H1 (cell line): ENCODE results near the gene EVX2. TPM values are rescaled to one million over a fixed set of nuclear protein-coding genes. Genes with fewer than 3 reads are reported as not detected.

Experiments
- CTCF ChIA-PET: fragments of 300-600 bp; sonication (Branson Sonifier 250); formaldehyde crosslinking; loops from one replicate; lab custom pipeline; 2021; ENCODE audit not compliant: partially characterized antibody; lab: Charles Lee
- POLR2A ChIA-PET: fragments of 300-600 bp; sonication (Branson Sonifier 250); formaldehyde crosslinking; loops from one replicate; lab custom pipeline; 2021; ENCODE audit warnings: inconsistent platforms; ENCODE audit not compliant: partially characterized antibody; lab: Charles Lee
- DNase-seq, 2 experiments: peaks; one replicate each; pipeline versions ENCODE4 v3.0.0 to v3.0.0-alpha.2; 2010 to 2022; ENCODE audit warnings: low spot score in 2 of 2, low read depth in 1 of 2, mixed read lengths in 1 of 2
- FAIRE-seq: peaks from 2 replicates; lab custom pipeline; 2011; peaks lifted over from hg19 to GRCh38; lab: Jason Lieb, UNC
- H2AFZ ChIP-seq: 2 replicates; pipeline ENCODE4 v1.8.1; 2012; ENCODE audit warnings: low read length, inconsistent platforms
- H2AK5ac ChIP-seq: 2 replicates; pipeline ENCODE4 v1.6.1; 2013; ENCODE audit warnings: low read depth, low read length
- H2BK120ac ChIP-seq: replicated peaks from 2 replicates; pipeline ENCODE3; 2013; ENCODE audit warnings: low read depth, low read length, inconsistent platforms
- H2BK12ac ChIP-seq: 2 replicates; pipeline ENCODE4 v1.6.1; 2013; ENCODE audit warnings: low read depth, low read length
- H2BK15ac ChIP-seq: 2 replicates; pipeline ENCODE4 v1.6.1; 2013; ENCODE audit warnings: low read length
- H2BK20ac ChIP-seq: 2 replicates; pipeline ENCODE4 v1.6.1; 2013; ENCODE audit warnings: low read length
- H2BK5ac ChIP-seq: 2 replicates; pipeline ENCODE4 v1.6.1; 2013; ENCODE audit warnings: low read depth, low read length
- H3K14ac ChIP-seq: 2 replicates; pipeline ENCODE4 v1.6.1; 2013; ENCODE audit warnings: inconsistent platforms; ENCODE audit not compliant: insufficient read length
- H3K18ac ChIP-seq: 2 replicates; pipeline ENCODE4 v1.6.1; 2013; ENCODE audit warnings: low read length; ENCODE audit errors: extremely low read depth
- H3K23ac ChIP-seq: 2 replicates; pipeline ENCODE4 v1.6.1; 2013; ENCODE audit warnings: inconsistent platforms; ENCODE audit not compliant: insufficient read length
- H3K23me2 ChIP-seq: 2 replicates; pipeline ENCODE4 v1.6.1; 2013; ENCODE audit warnings: low read depth, low read length
- H3K27ac ChIP-seq: 2 replicates; pipeline ENCODE4 v1.6.1; 2011; ENCODE audit warnings: low read depth, low read length, inconsistent platforms
- H3K27me3 ChIP-seq, 4 experiments: replicated peaks in 1 of 4; 1 replicate in 1 of 4; 2 replicates in 3 of 4; pipeline versions ENCODE4 v1.6.1 to v1.8.1; 2011 to 2013; ENCODE audit warnings: low read length in 3 of 4, mild to moderate bottlenecking in 3 of 4, inconsistent platforms in 2 of 4, mixed read lengths in 2 of 4, moderate library complexity in 1 of 4; ENCODE audit not compliant: control insufficient read depth in 3 of 4, insufficient read depth in 3 of 4; ENCODE audit errors: extremely low read depth in 1 of 4
- H3K36me3 ChIP-seq, 4 experiments: 2 replicates each; pipeline versions ENCODE4 v1.6.1 to v1.8.1; 2011 to 2013; ENCODE audit warnings: mild to moderate bottlenecking in 4 of 4, low read length in 3 of 4, moderate library complexity in 2 of 4, control low read depth in 1 of 4, inconsistent platforms in 1 of 4; ENCODE audit not compliant: insufficient read depth in 4 of 4, control insufficient read depth in 2 of 4
- H3K4ac ChIP-seq: replicated peaks from 2 replicates; pipeline ENCODE3; 2013; ENCODE audit warnings: low read length, low read depth, mixed read lengths, inconsistent platforms; ENCODE audit not compliant: insufficient read length
- H3K4me1 ChIP-seq, 4 experiments: replicated peaks in 1 of 4; 1 replicate in 1 of 4; 2 replicates in 3 of 4; pipeline versions ENCODE4 v1.6.1 to v1.8.1; 2011 to 2013; ENCODE audit warnings: low read length in 3 of 4, inconsistent platforms in 2 of 4, mixed read lengths in 1 of 4; ENCODE audit not compliant: insufficient read depth in 4 of 4, control insufficient read depth in 3 of 4
- H3K4me2 ChIP-seq, 2 experiments: 2 replicates each; pipeline versions ENCODE4 v1.6.1 to v1.8.1; 2011 to 2013; ENCODE audit warnings: low read depth in 2 of 2, low read length in 2 of 2, control low read depth in 1 of 2, inconsistent platforms in 1 of 2, mild to moderate bottlenecking in 1 of 2; ENCODE audit not compliant: insufficient read depth in 1 of 2
- H3K4me3 ChIP-seq, 4 experiments: fragments of 200-600, 300-600 bp in 1 of 4; sonication (generic), shearing (Covaris generic), sonication (Bioruptor Twin) in 1 of 4; 2 replicates each; pipeline versions ENCODE4 v1.5.1 to v1.8.1; 2011 to 2016; ENCODE audit warnings: low read length in 4 of 4, low read depth in 3 of 4, control low read depth in 2 of 4, inconsistent platforms in 2 of 4, mild to moderate bottlenecking in 2 of 4, mixed read lengths in 1 of 4, moderate library complexity in 1 of 4; ENCODE audit not compliant: insufficient read depth in 2 of 4; ENCODE audit errors: extremely low read depth in 1 of 4
- H3K56ac ChIP-seq: replicated peaks from 2 replicates; pipeline ENCODE3; 2013; ENCODE audit warnings: low read depth, mild to moderate bottlenecking, mixed read lengths, low read length, inconsistent platforms; ENCODE audit not compliant: insufficient read length
- H3K79me1 ChIP-seq: 2 replicates; pipeline ENCODE4 v1.6.1; 2013; ENCODE audit warnings: low read depth, low read length, control low read depth
- H3K79me2 ChIP-seq, 2 experiments: 2 replicates each; pipeline versions ENCODE4 v1.6.1 to v1.8.1; 2012 to 2013; ENCODE audit warnings: low read length in 2 of 2, mild to moderate bottlenecking in 2 of 2, inconsistent platforms in 1 of 2; ENCODE audit not compliant: insufficient read depth in 2 of 2, control insufficient read depth in 1 of 2
- H3K9ac ChIP-seq, 4 experiments: replicated peaks in 1 of 4; 1 replicate in 1 of 4; 2 replicates in 3 of 4; pipeline versions ENCODE4 v1.6.1 to v1.8.1; 2011 to 2013; ENCODE audit warnings: low read depth in 3 of 4, low read length in 3 of 4, control low read depth in 2 of 4, mild to moderate bottlenecking in 2 of 4, moderate library complexity in 2 of 4, inconsistent platforms in 1 of 4; ENCODE audit errors: extremely low read depth in 1 of 4
- H3K9me3 ChIP-seq, 2 experiments: 2 replicates each; pipeline versions ENCODE4 v1.6.1 to v1.8.1; 2012 to 2013; ENCODE audit warnings: mild to moderate bottlenecking in 2 of 2, moderate library complexity in 2 of 2, control low read depth in 1 of 2, inconsistent platforms in 1 of 2, low read depth in 1 of 2, low read length in 1 of 2, mixed read lengths in 1 of 2; ENCODE audit not compliant: insufficient read depth in 2 of 2
- H4K20me1 ChIP-seq, 2 experiments: replicated peaks in 1 of 2; 2 replicates each; pipeline versions ENCODE3 to v1.8.1; 2011 to 2013; ENCODE audit warnings: inconsistent platforms in 2 of 2, low read length in 2 of 2, mild to moderate bottlenecking in 1 of 2; ENCODE audit not compliant: insufficient read depth in 2 of 2, control insufficient read depth in 1 of 2
- H4K5ac ChIP-seq: 2 replicates; pipeline ENCODE4 v1.6.1; 2013; ENCODE audit warnings: low read length, low read depth, mixed read lengths, inconsistent platforms; ENCODE audit not compliant: insufficient read length
- H4K8ac ChIP-seq: 2 replicates; pipeline ENCODE4 v1.8.0; 2013; ENCODE audit warnings: mild to moderate bottlenecking, moderate library complexity, low read length, inconsistent platforms; ENCODE audit not compliant: insufficient read depth; ENCODE audit errors: extremely low read depth
- H4K91ac ChIP-seq: replicated peaks from 2 replicates; pipeline ENCODE3; 2013; ENCODE audit warnings: low read length, mixed read lengths, inconsistent platforms; ENCODE audit not compliant: insufficient read length
- ASH2L ChIP-seq: fragments of 200-600, 300-600 bp; sonication (generic); IDR thresholded peaks from one replicate; pipeline ENCODE4 v1.7.1; 2017; ENCODE audit warnings: low read length
- BRCA1 ChIP-seq: IDR thresholded peaks from 2 replicates; pipeline ENCODE4 v1.6.1; 2012; ENCODE audit warnings: low read depth, low read length, improper control_type of control experiment
- CBX8 ChIP-seq: fragments of 300-800, 300-1000 bp; sonication (generic); IDR thresholded peaks from 2 replicates; pipeline ENCODE4 v1.7.1; 2016; ENCODE audit warnings: low read depth, low read length, borderline replicate concordance
- E2F6 ChIP-seq: IDR thresholded peaks from 2 replicates; pipeline ENCODE4 v1.6.1; 2012; ENCODE audit warnings: inconsistent platforms
- JUN ChIP-seq: IDR thresholded peaks from 2 replicates; pipeline ENCODE4 v1.6.1; 2011; ENCODE audit warnings: low read depth, mild to moderate bottlenecking, improper control_type of control experiment, low read length
- KDM4A ChIP-seq: IDR thresholded peaks from one replicate; pipeline ENCODE4 v1.7.1; 2012; ENCODE audit warnings: low read depth, mild to moderate bottlenecking, moderate library complexity, low read length, inconsistent platforms; ENCODE audit not compliant: severe bottlenecking
- MAX ChIP-seq: IDR thresholded peaks from 2 replicates; pipeline ENCODE4 v1.6.1; 2012; ENCODE audit warnings: inconsistent platforms
- RFX5 ChIP-seq: IDR thresholded peaks from 2 replicates; pipeline ENCODE4 v1.6.1; 2011; ENCODE audit warnings: low read depth, low read length, improper control_type of control experiment, borderline replicate concordance
- RNF2 ChIP-seq: fragments of 200-900, 300-1000 bp; sonication (generic); IDR thresholded peaks from 2 replicates; pipeline ENCODE4 v1.7.1; 2016; ENCODE audit warnings: borderline replicate concordance, low read depth, mild to moderate bottlenecking, antibody characterized with exemption, low read length; ENCODE audit not compliant: poor library complexity, severe bottlenecking; ENCODE audit errors: missing control alignments
- SIRT6 ChIP-seq: IDR thresholded peaks from one replicate; pipeline ENCODE4 v1.7.1; 2012; ENCODE audit warnings: low read length, inconsistent platforms
- SUZ12 ChIP-seq: fragments of 200-600 bp; sonication (generic); IDR thresholded peaks from 2 replicates; pipeline ENCODE4 v1.6.1; 2012; ENCODE audit warnings: mild to moderate bottlenecking, inconsistent platforms, low read length, moderate library complexity, mixed read lengths
- TAF1 ChIP-seq: IDR thresholded peaks from 2 replicates; pipeline ENCODE4 v1.6.1; 2011; ENCODE audit warnings: mild to moderate bottlenecking, low read depth, low read length
- WGBS, 2 experiments: shearing (Covaris generic) in 1 of 2; methylation state at CpG; one replicate each; pipeline versions ENCODE4 v1.1.6 to v1.1.7; 2013 to 2015; ENCODE audit warnings: low lambda C conversion rate in 2 of 2, mixed read lengths in 2 of 2, inconsistent platforms in 1 of 2, low coverage in 1 of 2, missing lambda C conversion rate in 1 of 2; ENCODE audit not compliant: insufficient replicate concordance in 2 of 2, insufficient coverage in 1 of 2, insufficient read length in 1 of 2; ENCODE audit errors: extremely low coverage in 1 of 2, missing lambda C conversion rate in 1 of 2; 5-methylcytosine and 5-hydroxymethylcytosine counted together
- polyA plus RNA-seq, 7 experiments: library from polyadenylated mRNA; depleted of rRNA in 3 of 7; stranded (reverse) in 5 of 7; unstranded in 2 of 7; fragments of >200 nt in 5 of 7; fragments of 200-250 nt in 2 of 7; gene quantifications; 1 replicate in 5 of 7; 2 replicates in 1 of 7; 4 replicates in 1 of 7; pipeline versions ENCODE4 v1.2.1 to v1.2.3, GENCODE V29; 2011 to 2013; ENCODE audit warnings: missing spikeins in 2 of 7, mixed read lengths in 2 of 7
- total RNA-seq: library from RNA; stranded (reverse); fragmentation: NEBNext Ultra II Directional; extraction: Animal tissue kit (Norgen Biotek cat#: 25700); gene quantifications from 2 replicates; pipeline ENCODE4 v1.2.1, GENCODE V29; 2021

Gene EVX2
- total and polyA plus RNA-seq, 2 of the 8 experiments (the other 6 are each of a cell fraction or from before 2014, with no cell fraction given): not detected

GRCh38 chr2:176094349-176094748 is 10.6 kb upstream of the EVX2 start:
- peak in 1 of 2 experiments; percentile 44 for DNase-seq
- no peak overlapping the region for H3K14ac ChIP-seq
- no peak overlapping the region for H2BK120ac ChIP-seq
- H3K4ac ChIP-seq: no peak overlapping the region
- no peak overlapping the region for H4K5ac ChIP-seq
- no peak overlapping the region for H3K27ac ChIP-seq
- no peak overlapping the region for H3K56ac ChIP-seq
- H4K91ac ChIP-seq: no peak overlapping the region
- H4K8ac ChIP-seq: no peak overlapping the region
- no peak overlapping the region for H3K23ac ChIP-seq
- ChIA-PET CTCF (interaction anchor here (0.5 to 6.5 kb wide), 9 partner anchors 10 to 843 kb away, joined by 3 to 130 read pairs (median 5); partner anchors contain the start of genes EVX2 and HOXD9), POLR2A (interaction anchor here (0.7 to 2.1 kb wide), 4 partner anchors 10 to 456 kb away, joined by 3 to 7 read pairs (median 5); no protein-coding TSS in a partner anchor)
- no peak for FAIRE-seq
- H2BK20ac ChIP-seq: no peak overlapping the region
- no peak overlapping the region for H2BK5ac ChIP-seq
- no peak overlapping the region for H3K18ac ChIP-seq
- peaks cover 0 to 5% (median 0%) of the 10 kb centered on the region in 4 experiments; a peak in 1 of 8 replicates for H3K36me3 ChIP-seq
- H3K9me3 ChIP-seq: no peaks in the 10 kb centered on the region; a peak in 1 of 4 replicates
- H4K20me1 ChIP-seq: peaks cover 22 to 37% of the 10 kb centered on the region in 2 experiments
- peak overlapping the region; percentile 40; the same call in 1 of the 2 replicates for H2BK15ac ChIP-seq
- peaks cover 0 to 25% (median 15%) of the 10 kb centered on the region in 4 experiments; a peak in 6 of 7 replicates for H3K4me1 ChIP-seq
- no peaks in the 10 kb centered on the region for H3K79me2 ChIP-seq
- H3K23me2 ChIP-seq: peaks cover 6% of the 10 kb centered on the region
- no peaks in the 10 kb centered on the region for H3K79me1 ChIP-seq
- H2AK5ac ChIP-seq: 0 out of 2 replicates have a peak overlapping the region, but pooled peaks have one; percentile 26
- WGBS, 2 experiments: 8% methylated on average over 12 of the region's 12 CpGs; no CpG with 5 or more reads in 1 of the 2 experiments
- H2BK12ac ChIP-seq: peak overlapping the region; percentile 55; the same call in 1 of the 2 replicates
- H3K27me3 ChIP-seq: peaks cover 79 to 98% (median 91%) of the 10 kb centered on the region in 4 experiments
- H3K9ac ChIP-seq: no peak overlapping the region
- H3K4me3 ChIP-seq: no peak overlapping the region
- H3K4me2 ChIP-seq: no peak overlapping the region; a peak in 1 of 4 replicates
- no peak overlapping the region for H2AFZ ChIP-seq
- TF ChIP-seq E2F6 (no peak), RNF2 (peak; percentile 93), JUN (no peak), KDM4A (no peak), MAX (no peak), SIRT6 (no peak), TAF1 (no peak), RFX5 (no peak), BRCA1 (no peak), CBX8 (peak; percentile 69; the same call in 1 of the 2 replicates), SUZ12 (no peak), ASH2L (no peak)
